Tibial artery (tissue), 4 donors: Measurements from ENCODE around the gene GTF2B.

Experiments used
- DNase-seq, 2 donors: peaks; one replicate each; pipeline ENCODE4 v3.0.0-alpha.2; 2019
- H3K27ac ChIP-seq, 2 donors: fragments of 200-600 bp; sonication (generic) in 1 of 2; 1 replicate in 1 of 2; 2 replicates in 1 of 2; pipeline ENCODE4 v1.5.1; 2018 to 2019; ENCODE audit warnings: mild to moderate bottlenecking in 1 of 2
- H3K27me3 ChIP-seq, 2 donors: fragments of 200-600 bp; sonication (generic) in 1 of 2; one replicate each; pipeline versions ENCODE4 v1.5.1 to v1.6.0; 2016 to 2019
- H3K36me3 ChIP-seq, 3 donors: fragments of 200-600 bp; sonication (generic) in 2 of 3; one replicate each; pipeline ENCODE4 v1.5.1; 2016 to 2019; ENCODE audit warnings: mild to moderate bottlenecking in 2 of 3
- H3K4me1 ChIP-seq, 4 donors: fragments of 200-600 bp; sonication (generic) in 2 of 4; 1 replicate in 3 of 4; 2 replicates in 1 of 4; pipeline ENCODE4 v1.5.1; 2016 to 2019
- H3K4me3 ChIP-seq, 2 donors: fragments of 200-600 bp; sonication (generic) in 1 of 2; 1 replicate in 1 of 2; 2 replicates in 1 of 2; pipeline ENCODE4 v1.5.1; 2018 to 2019; ENCODE audit warnings: mild to moderate bottlenecking in 2 of 2
- H3K9me3 ChIP-seq, 3 donors: fragments of 200-600 bp; sonication (generic) in 1 of 3; one replicate each; pipeline ENCODE4 v1.5.1; 2016 to 2019
- CTCF ChIP-seq, 2 experiments: fragments of 200-600 bp in 1 of 2; fragments of 450-650 bp in 1 of 2; IDR thresholded peaks; one replicate each; pipeline ENCODE4 v1.5.1; 2017 to 2019; ENCODE audit warnings: antibody characterized with exemption in 2 of 2, mild to moderate bottlenecking in 1 of 2, moderate library complexity in 1 of 2
- intact Hi-C: fragments of 100-400 bp; cut with DNase I; formaldehyde crosslinking; loops from one replicate; pipeline ENCODE4 v1.15.0; 2023; ENCODE audit warnings: low total_unique reads

The GTF2B gene

GRCh38 chr1:88802950-88803349 is 88.4 kb downstream of the GTF2B start:
- H3K36me3 ChIP-seq = peaks cover 27 to 59% (median 35%) of the 10 kb centered on the region in 3 donors
- no peak for TF ChIP-seq CTCF (IDR thresholded peaks at IDR 0.05)
- H3K4me3 ChIP-seq = no peak overlapping the region
- intact Hi-C loops = no loop called here
- no peaks in the 10 kb centered on the region for H3K27me3 ChIP-seq
- DNase-seq = no peak
- no peak overlapping the region for H3K27ac ChIP-seq
- no peaks in the 10 kb centered on the region for H3K9me3 ChIP-seq
- H3K4me1 ChIP-seq = no peaks in the 10 kb centered on the region
